ENCODE measurements around the gene AHSG. TPM values are rescaled to one million over a fixed set of nuclear protein-coding genes. Genes with fewer than 3 reads are reported as not detected.

Gene AHSG, protein sequence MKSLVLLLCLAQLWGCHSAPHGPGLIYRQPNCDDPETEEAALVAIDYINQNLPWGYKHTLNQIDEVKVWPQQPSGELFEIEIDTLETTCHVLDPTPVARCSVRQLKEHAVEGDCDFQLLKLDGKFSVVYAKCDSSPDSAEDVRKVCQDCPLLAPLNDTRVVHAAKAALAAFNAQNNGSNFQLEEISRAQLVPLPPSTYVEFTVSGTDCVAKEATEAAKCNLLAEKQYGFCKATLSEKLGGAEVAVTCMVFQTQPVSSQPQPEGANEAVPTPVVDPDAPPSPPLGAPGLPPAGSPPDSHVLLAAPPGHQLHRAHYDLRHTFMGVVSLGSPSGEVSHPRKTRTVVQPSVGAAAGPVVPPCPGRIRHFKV
- total RNA-seq (2014; rRNA removed; shearing (Covaris generic)) (0.10 TPM in 1 of 2 replicates, not detected in the other), polyA plus RNA-seq (2016; fragmentation: Nextera tagmentation; extraction: Ambion mirVana) (0.18 and 0.21 TPM in 2 replicates)
- long read RNA-seq = 0 reads

GRCh38 chr3:186612721-186613636 lies at the start of gene AHSG:
TSS of gene AHSG (plus strand) at chr3:186613060. CDS start at chr3:186613142, 82 bp downstream.
- Mint-ChIP-seq H3K4me1 (peaks cover 13% of the 10 kb centered on the region), H3K27ac (no peak within 1 kb of the TSS), H3K9me3 (peaks cover 3% of the 10 kb centered on the region; the same call in 1 of the 3 replicates), H3K36me3 (ENCODE audit: low read depth) (no peaks in the 10 kb centered on the region), H3K4me3 (no peak within 1 kb of the TSS), H3K27me3 (ENCODE audit: insufficient read depth, low read depth, poor library complexity) (peaks cover 10% of the 10 kb centered on the region)
- TF ChIP-seq STAT1 (IDR thresholded peaks at IDR 0.05; ENCODE audit: unreplicated experiment) (no peak), REST (IDR thresholded peaks at IDR 0.05; ENCODE audit: unreplicated experiment) (no peak), CREB1 (CRISPR knock-in tag; IDR thresholded peaks at IDR 0.05; ENCODE audit: low read depth) (no peak), EZH2phosphoT487 (IDR thresholded peaks at IDR 0.05; ENCODE audit: unreplicated experiment) (no peak), ETS1 (IDR thresholded peaks at IDR 0.05) (no peak), EZH2 (IDR thresholded peaks at IDR 0.05; ENCODE audit: low read depth, unreplicated experiment) (no peak)
- TF ChIP-seq, protein P1, sequence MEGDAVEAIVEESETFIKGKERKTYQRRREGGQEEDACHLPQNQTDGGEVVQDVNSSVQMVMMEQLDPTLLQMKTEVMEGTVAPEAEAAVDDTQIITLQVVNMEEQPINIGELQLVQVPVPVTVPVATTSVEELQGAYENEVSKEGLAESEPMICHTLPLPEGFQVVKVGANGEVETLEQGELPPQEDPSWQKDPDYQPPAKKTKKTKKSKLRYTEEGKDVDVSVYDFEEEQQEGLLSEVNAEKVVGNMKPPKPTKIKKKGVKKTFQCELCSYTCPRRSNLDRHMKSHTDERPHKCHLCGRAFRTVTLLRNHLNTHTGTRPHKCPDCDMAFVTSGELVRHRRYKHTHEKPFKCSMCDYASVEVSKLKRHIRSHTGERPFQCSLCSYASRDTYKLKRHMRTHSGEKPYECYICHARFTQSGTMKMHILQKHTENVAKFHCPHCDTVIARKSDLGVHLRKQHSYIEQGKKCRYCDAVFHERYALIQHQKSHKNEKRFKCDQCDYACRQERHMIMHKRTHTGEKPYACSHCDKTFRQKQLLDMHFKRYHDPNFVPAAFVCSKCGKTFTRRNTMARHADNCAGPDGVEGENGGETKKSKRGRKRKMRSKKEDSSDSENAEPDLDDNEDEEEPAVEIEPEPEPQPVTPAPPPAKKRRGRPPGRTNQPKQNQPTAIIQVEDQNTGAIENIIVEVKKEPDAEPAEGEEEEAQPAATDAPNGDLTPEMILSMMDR (conservative IDR thresholded peaks at IDR 0.05; ENCODE audit: low read depth in 2 of 2) = no peak
- no peaks in the 10 kb centered on the region for H3K79me2 ChIP-seq (replicated peaks; ENCODE audit: insufficient read depth)
- H3K4me3 ChIP-seq = no peak within 1 kb of the TSS
- no peak within 1 kb of the TSS for H3K27ac ChIP-seq (ENCODE audit: low read depth)
- H3K4me2 ChIP-seq = no peak within 1 kb of the TSS
- H2AFZ ChIP-seq = no peak within 1 kb of the TSS
- DNase-seq (ENCODE audit: low spot score) (no peak), ATAC-seq (no peak)
- H3K4me1 ChIP-seq (ENCODE audit: insufficient read depth) = peaks cover 11% of the 10 kb centered on the region
- no peaks in the 10 kb centered on the region for H3K36me3 ChIP-seq (ENCODE audit: insufficient read depth)
- no peaks in the 10 kb centered on the region for H4K20me1 ChIP-seq (replicated peaks; ENCODE audit: insufficient read depth)
- H3K27me3 ChIP-seq (ENCODE audit: insufficient read depth) = peaks cover 5% of the 10 kb centered on the region; the same call in 1 of the 2 replicates
- H3K9me2 ChIP-seq (ENCODE audit: insufficient read depth) = no peaks in the 10 kb centered on the region
- H3F3A ChIP-seq (replicated peaks; ENCODE audit: low read depth) = no peaks in the 10 kb centered on the region
